ENCODE data around the gene AMN. TPM values are rescaled to one million over a fixed set of nuclear protein-coding genes. Genes with fewer than 3 reads are reported as not detected.

Gene AMN
- total RNA-seq, 1 donor from 2014 or later = 1.8 TPM

- peak; percentile 43 for DNase-seq (ENCODE audit: low spot score)
These were observed 23.5 kb upstream of the AMN start for GRCh38 chr14:102898776-102899515.

DNA sequence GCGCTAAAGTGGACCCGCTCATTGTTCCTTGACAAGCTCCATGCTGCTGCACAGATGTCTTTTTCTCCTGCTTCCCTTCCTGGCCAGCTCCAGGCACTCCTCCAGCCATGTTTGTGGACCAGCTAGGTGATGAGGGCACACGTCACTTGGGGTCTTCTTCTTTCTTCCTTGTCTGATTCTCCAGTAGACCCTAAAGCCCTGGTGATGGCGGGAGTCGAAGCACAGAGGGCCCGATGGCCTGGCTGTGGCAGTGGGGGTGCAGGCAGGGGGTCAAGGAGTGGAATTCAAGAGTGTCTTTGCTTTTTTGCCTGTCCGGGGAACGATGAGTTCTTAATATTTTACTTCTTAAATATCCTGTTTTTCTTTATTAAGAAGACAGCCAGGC is 23.0 kb upstream of the AMN start:
- DNase-seq (ENCODE audit: low spot score) = peak; percentile 57

GRCh38 chr14:102900631-102901571 is 21.6 kb upstream of the AMN start:
- DNase-seq (ENCODE audit: low spot score) = no peak

DNA sequence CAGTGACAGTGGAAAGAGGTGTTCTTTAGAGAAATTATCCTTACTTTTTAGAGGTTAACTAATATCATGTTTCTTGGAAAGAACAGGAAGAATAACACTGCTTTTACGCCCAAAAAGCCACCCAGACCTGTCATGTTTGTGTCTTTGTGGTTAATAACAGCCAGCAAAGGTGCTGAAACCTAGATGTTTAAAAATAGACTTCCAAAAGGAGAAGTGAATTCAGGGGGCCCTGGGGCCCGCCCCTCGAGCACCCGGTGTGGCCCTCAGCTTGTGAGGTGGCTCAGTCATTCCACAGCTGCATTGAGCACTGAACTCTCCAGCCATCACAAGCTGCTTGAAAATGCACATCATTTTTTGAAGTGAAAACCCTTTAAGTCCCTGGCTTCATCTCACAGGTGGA is 20.8 kb upstream of the AMN start:
- no peak for DNase-seq (ENCODE audit: low spot score)

- DNase-seq (ENCODE audit: low spot score) = no peak
These were observed 20.4 kb upstream of the AMN start for GRCh38 chr14:102902086-102902485.

GRCh38 chr14:102902523-102903247 is 19.8 kb upstream of the AMN start:
- DNase-seq (ENCODE audit: low spot score) = no peak

- no peak for DNase-seq (ENCODE audit: low spot score)
These were observed 19.1 kb upstream of the AMN start for GRCh38 chr14:102903248-102903888.

GRCh38 chr14:102903889-102904512 is 18.5 kb upstream of the AMN start:
- no peak for DNase-seq (ENCODE audit: low spot score)

- no peak for DNase-seq (ENCODE audit: low spot score)
These were observed 17.1 kb upstream of the AMN start for GRCh38 chr14:102905116-102906108.

- no peak for DNase-seq (ENCODE audit: low spot score)
These were observed 15.7 kb upstream of the AMN start for GRCh38 chr14:102906616-102907302.

- DNase-seq (ENCODE audit: low spot score) = no peak
These were observed 15.1 kb upstream of the AMN start for GRCh38 chr14:102907303-102907844.

DNA sequence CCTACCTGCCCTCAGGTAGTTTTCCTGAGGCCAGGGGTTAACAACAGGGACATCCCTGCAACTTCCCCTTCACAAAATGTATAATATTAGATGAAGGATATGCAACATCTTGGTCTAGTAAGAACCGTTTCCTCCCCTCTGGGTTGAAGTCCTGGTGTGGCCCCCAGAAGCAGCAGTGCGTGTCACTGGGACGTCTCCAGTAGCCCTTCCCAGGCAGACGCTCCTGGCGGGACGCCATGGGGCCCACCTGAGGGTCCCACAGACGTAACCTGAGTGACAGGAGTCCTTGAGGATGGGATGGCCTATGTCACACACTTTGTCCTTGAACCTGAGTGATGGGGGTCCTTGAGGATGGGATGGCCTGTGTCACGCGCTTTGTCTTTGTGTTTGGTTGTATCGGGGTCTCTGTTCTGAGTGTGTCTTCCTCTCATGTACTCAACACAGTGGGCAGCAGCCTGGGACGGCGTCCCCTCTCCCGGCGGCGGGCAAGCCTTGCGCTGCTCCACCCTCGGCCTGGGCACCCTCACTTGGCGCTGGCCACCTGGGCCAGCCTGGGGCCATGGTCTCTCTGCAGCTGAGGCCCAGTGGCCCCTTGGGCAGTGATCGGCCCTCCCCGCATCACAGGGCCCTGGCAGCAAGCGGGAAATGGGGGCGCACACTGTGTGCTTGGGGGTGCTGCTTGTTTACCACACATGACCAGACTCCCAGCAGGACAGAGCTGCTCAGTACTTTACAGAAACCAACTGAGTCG is 14.3 kb upstream of the AMN start:
- no peak for DNase-seq (ENCODE audit: low spot score)

DNA sequence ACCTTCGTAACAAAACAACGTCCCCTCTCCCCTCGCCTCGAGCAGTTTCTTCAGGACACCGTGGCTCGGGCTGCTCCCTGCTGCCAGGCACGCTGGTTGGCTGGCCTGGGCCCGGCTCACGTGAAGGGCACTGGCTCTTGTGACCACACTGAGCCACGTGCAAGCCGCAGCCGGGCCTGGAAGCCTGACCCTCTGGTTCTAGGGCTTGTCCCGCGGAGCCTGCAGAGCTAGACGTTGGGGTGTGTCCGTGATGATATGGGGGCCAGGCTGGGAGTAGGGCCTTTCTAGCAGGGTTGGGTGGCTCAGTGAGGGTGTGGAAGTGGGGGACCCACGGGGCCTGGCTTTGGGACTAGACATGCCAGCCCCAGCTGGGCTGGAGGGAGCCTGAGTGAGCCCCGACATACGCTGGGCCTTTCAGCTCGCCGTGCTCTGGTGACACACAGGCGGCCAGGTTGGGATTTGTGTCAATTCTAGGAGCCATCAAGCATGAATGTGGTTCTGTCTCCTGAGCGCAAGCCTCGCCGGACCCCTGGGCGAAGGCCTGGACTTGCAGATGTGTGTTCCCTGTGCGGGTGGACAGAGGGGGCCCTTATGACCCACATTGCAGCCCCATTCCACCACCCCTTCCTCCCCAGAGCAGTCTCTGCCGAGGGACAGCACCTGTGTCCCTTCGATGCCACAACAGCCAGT is 13.6 kb upstream of the AMN start:
- DNase-seq (ENCODE audit: low spot score) = no peak

- DNase-seq (ENCODE audit: low spot score) = no peak
These were observed 13.0 kb upstream of the AMN start for GRCh38 chr14:102909462-102909861.

- no peak for DNase-seq (ENCODE audit: low spot score)
These were observed 12.6 kb upstream of the AMN start for GRCh38 chr14:102909911-102910310.

DNA sequence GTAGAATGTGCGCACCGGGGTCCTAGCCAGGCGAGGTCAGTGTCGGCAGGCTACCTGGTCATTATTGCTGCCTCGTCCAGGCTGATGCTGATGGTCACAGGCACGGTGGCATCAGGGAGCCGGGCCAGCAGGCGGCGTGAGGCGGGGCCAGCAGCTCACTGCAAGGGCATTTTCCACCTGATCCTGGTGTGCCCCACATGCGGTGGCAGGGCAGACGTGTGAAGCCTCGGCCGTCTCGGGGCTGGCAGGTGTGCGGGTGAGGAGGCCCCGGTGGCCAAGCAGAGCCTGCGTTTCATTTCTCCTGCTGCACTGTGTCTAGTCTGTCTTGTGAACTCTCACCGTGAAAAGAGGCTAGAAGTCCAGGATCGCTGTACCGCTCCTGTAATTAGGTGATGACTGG is 12.0 kb upstream of the AMN start:
- DNase-seq (ENCODE audit: low spot score) = no peak

- DNase-seq (ENCODE audit: low spot score) = no peak
These were observed 10.9 kb upstream of the AMN start for GRCh38 chr14:102911541-102911951.
